ENCODE results near the gene GCH1.
A peak's percentile ranks its signal among the peaks of the same experiment; 100 is the strongest.
"Not testable (repeated sequence)": the region's sequence is repeated elsewhere in the genome, so short reads cannot be mapped to it uniquely, and the experiment has no call there.

Gene GCH1

DNA sequence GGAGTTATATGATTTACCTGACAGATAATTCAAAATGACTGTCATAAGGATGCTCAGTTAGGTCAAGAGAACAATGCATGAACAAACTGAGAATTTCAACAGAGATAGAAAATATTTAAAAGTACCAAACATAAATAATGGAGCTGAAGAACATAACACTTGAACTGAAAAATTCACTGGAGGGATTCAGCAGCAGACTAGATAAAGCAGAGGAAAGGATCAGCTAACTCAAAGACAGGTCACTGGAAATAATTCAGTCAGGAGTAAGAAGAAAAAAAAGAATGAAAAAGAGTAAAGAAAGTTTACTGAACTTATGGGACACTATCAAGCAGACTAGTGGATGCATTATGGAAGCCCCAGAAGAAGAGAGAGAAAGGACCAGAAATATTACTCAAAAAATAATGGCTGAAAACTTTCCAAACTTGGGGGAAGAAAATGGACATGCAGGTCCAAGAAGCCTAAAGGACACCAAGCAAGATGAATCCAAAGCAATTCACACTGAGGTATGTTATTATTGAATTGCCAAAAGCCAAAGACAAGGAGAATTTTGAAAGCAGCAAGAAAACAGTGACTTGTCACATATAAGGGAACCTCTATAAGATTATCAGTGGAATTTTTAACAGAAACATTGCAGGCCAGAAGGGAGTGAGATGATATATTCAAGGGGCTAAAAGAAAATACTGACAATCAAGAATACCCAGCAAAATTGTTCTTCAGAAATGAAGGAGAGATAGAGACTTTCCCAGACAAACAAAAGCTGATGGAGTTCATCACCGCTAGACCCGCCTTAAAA, 78.7 kb downstream of the GCH1 start:
- no peak for DNase-seq (ENCODE audit: low read depth in 3 of 3)

GRCh38 chr14:54822685-54823084, 79.9 kb downstream of the GCH1 start:
- no peak for DNase-seq (ENCODE audit: low read depth in 3 of 3)

DNA sequence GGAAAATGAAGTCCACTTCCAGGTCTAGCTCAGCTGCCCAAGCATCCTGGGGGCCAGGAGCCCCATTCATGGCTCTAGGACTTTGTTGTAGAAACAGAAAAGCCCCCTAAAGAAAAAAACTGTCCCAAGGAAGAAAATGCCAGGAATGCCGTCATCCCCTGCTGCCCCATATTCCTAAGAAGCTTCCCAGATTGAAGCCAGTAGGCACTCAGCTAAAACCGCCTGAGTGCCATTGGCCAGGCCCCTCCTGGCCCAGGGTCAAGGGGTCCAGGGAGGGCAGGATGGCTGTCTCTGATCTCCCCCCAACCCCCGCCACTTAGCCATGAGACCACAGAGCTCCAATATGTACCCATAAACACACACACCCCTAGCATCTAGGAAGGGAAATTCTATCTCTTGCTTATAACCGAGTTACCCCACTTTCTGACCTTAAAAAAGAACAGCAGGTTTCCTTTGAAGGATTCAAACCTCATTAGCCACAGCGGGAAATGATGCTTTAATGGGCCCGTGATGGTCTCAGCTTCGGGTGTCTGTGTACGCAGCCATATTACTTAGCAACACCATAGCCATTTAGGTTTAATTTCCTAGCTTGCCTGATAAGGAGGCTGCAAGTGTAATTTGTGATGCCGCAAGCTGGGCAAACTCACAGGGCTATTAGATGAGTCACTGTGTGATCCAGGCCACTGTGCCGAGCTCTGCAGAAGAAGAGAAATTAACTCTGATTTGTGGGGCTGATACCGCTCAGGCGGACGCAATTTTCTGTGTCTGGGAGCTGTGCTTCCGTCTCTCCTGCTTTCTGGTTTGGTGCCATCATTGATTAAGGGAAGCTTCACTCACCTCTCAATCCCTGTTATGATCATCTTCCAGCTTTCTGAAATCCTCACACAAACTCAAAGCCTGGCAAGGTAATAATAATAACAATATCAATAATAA, 84.2 kb downstream of the GCH1 start:
- DNase-seq (ENCODE audit: low read depth in 3 of 3), result no peak

DNA sequence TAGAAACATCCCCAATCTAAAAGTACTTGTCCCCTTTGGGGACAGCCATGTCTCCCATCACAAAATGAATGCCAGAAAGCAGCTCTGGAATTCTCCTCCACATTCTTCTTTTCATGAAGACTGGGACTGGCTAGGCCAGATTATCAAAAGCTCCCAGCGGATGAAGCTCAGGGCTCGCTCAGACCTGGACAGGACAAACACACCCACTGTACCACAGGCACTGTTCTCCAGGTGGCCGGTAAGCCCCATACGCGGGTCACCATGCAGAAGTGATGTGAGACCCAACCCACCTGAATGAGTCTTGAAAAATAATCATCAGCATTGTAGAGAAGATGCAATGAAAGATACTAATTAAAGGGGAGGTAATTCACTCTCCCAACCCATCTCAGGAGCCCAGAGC, 85.1 kb downstream of the GCH1 start:
- no peak for DNase-seq (ENCODE audit: low read depth in 3 of 3)

DNA sequence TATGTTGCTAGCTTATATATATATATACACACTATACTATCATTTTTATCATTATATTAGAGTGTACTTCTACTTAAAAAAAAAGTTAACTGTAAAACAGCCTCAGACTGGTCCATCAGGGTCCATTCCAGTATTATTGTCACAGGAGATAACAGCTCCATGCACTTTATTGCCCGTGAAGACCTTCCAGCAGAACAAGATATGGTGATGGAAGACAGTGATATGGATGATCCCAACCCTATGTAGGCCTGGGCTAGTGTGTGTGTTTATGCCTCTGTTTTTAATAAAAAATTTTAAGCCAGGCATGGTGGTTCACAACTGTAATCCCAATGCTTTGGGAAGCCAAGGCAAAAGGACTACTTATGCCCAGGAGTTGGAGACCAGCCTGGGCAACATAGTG, 86.2 kb downstream of the GCH1 start:
- DNase-seq (ENCODE audit: low read depth in 3 of 3), result no peak

- DNase-seq (ENCODE audit: low read depth in 3 of 3), result no peak
These were observed 87.1 kb downstream of the GCH1 start for GRCh38 chr14:54815515-54815914.

DNA sequence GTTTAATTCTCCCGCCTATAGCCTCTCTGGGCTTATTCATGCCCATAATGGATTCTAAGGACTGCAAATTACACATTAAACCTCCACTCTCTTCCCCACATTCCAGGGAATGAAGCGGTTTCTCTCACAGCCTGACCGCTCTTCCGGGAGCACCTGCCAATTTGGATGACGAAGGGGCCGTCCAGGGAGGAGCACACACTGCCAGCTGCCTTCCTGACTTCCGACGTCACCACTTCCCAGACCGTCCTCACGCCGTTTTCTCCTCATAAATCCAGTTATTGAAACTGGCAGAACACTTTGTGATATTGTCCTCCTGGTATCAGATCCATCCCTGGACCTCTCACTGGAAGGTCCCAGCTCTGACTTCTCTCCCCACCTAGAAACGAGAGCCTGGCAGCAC, 87.6 kb downstream of the GCH1 start:
- no peak for DNase-seq (ENCODE audit: low read depth in 3 of 3)

DNA sequence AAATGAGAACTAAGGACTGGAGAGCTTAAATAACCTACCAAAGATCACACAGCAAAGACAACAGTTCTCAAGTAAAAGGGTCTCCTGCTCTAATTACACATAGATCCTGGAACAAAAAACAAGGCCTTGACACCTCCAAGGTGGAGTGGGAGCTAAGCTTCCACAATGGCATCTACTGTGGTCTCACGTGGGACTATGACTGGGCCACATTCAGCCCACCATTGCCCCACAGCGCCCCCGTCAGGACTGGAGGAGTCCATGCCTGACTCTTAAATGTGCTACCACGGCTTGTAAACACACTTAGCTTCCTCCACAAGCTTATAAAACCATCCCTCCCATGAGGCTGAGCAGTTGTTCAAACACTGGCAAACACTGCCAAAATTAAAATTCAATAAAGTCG, 88.5 kb downstream of the GCH1 start:
- no peak for DNase-seq (ENCODE audit: low read depth in 3 of 3)

DNA sequence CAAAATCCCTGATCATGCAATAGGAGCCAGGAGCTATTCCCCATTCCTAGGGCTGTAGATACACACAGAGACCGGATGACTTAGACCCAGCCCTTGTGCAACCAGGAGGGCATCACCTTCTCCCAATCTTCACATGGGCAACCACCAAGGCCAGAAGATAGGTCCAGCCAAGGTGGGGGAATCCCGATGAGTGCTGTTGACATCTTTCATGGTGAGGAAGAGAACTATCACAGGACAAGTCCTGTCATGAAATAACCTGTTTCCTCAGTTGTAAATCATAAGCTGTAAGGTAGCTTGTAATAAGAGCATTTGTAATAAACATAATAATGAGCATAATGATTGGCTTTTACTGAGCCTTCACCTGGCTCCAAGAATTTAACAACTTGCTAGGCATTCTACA, 89.5 kb downstream of the GCH1 start:
- DNase-seq (ENCODE audit: low read depth in 3 of 3), result no peak

DNA sequence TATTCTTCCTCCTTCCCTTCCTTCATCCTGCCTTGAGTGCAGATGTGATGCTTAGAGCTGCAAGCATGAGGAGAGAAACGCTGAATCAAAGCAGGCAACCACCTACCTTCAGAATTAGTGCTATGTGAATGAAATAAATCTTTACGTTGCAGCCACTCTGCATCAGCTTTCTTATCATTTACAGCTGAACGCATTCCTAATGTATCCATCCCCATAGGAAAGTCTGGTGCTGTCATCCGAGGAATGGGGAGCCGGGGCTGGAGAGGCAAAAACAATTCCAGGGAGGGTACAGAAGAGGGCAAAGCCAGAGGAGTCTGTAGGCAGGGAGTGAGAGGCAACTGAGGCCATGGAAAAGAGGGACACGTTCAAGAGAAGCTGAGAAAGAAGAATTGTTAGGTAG, 90.0 kb downstream of the GCH1 start:
- DNase-seq (ENCODE audit: low read depth in 3 of 3), result no peak

DNA sequence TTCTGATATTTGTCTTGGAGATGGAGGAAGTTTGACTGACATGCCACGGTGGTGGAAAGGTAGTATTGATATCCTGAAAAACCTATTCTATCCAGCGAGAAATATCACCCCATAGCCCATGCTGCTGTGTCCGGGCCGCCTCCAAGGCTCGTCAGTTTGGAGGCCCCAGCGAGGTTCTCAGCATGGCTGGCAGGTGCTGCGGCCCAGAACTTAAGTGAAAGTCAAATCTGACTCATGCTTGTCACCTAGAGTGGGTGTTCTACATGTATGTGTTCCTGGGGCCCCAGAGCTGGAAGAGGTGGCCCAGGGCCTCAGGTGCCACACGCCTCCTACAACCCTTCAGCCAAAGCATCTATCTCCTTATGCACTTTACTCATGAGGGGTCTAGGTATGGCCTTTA, 92.9 kb downstream of the GCH1 start:
- no peak for DNase-seq (ENCODE audit: low read depth in 3 of 3)

DNA sequence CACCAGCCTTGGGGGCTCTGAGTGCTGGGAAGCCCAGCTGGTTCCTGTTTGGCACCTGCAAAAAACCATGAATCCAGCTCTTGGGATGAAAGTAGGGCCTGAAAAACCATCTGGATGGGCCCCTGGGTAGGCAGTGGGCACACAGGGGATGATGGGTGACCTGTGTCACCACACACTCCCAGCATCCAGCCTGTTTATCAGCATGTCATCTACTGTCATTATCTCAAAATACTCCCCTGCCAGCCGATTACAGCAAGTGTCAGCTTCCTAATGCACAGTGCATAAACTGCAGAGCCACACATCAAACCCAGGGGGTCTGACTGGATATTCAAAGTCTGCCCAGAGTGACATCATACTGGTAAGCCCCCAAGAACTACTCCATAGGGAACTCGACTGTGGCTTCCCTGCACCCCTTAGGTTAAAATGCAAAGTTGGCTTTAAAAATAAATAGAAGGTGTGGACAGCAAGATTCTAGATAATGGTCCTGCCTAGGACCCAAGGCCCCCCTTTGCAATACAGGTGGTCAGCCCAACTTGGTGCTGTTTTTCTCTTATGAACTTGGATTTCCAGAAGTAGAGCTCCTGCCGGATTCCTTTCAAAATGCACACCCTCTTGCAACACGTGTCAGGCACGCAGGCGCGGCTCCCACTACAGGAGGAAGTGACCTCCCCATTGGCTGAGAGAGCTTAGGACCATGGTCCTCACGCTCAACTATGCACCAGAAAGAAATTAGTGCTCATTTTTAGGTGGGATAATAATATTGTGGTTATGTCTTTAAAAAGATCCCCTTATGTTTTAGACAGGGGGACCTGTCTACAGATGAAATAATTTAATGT, 94.1 kb downstream of the GCH1 start:
- DNase-seq (ENCODE audit: low read depth in 3 of 3), result no peak

DNA sequence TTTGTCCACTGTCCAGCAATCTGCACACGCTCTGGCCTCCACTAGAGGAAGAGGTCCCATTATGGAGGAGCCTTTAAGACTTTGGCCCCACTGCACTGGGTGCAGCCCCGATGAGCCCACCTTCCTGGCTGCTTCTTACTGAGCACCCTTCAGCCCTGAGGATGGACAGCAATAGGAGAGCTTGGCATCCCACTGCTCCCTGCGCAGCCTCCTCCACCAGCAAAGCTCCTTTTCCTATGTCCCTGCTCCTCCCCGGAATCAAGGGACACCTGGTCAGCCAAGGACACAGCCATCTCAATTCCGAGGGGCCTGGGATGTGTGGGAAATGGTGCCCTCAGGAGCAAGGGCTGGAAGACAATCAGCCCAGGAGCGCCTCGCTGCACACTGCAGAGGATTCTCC, 94.7 kb downstream of the GCH1 start:
- no peak for DNase-seq (ENCODE audit: low read depth in 3 of 3)

DNA sequence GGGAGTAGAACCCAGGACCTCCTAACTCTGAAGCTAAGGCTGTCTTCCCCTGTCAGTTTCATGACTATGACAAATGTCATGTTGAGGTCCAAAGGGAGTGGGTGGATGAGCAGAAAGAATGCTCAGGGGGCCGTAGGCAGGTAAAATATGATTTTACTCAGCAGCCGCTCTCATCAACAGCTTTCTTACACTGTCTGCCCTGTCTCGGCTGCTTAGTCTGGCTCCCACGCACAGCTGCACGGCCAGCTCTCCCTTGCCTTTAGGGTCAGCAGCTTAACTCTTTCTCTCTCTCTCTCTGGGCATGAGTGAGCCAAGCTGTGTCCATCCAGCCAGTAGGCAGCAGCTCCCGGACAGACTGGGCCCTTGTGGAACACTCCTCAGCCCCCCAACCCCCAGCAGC, 95.2 kb downstream of the GCH1 start:
- no peak for DNase-seq (ENCODE audit: low read depth in 3 of 3)

GRCh38 chr14:54806616-54807015, 96.0 kb downstream of the GCH1 start:
- no peak for DNase-seq (ENCODE audit: low read depth in 3 of 3)

- peak; percentile 53 to 65 (median 57) for DNase-seq (ENCODE audit: low read depth in 3 of 3)
These were observed 96.9 kb downstream of the GCH1 start for GRCh38 chr14:54805445-54806322.

DNA sequence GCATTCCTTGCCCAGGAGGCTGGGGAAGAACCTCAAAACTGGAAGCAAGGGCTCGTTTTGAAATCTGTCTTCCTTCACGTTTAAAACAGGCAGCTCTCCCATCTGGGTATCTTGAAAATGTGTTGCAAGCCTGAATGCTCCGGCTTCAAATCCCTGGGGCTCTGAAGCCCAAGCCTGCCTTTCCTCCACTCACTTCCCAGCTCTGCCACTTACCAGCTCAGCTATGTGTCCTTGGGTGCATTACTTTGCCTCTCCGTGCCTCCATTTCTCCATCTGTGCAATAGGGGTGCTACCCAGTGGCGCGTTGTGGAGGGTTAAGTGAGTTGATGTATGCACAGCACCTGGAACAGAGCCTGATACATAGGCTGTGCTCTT, 97.6 kb downstream of the GCH1 start:
- no peak for DNase-seq (ENCODE audit: low read depth in 3 of 3)

DNA sequence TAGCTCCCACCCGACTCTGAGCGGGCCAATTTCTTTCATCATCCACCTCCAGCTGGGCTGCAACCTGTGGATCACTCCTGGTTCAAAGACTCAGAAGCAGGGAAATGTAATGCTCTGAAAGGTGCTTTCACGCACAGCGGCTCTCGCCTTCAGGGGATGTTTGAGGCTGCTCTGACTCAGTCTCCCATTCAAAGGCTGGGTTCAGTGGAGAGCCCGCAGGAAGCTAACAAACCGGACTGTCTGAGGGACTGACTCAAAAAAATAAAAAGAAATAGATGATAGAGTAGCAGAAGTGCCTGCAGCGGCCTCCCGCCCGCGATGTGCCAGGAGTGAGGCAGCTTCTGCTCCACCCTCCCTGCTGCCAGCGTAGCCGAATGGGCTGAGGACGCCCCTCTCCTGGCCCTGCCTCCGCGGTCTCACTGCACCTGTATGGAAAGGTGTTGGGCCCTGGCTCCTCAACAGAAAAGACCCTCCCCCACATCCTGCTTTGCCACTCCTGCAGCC, 98.0 kb downstream of the GCH1 start:
- DNase-seq (ENCODE audit: low read depth in 3 of 3), result no peak

DNA sequence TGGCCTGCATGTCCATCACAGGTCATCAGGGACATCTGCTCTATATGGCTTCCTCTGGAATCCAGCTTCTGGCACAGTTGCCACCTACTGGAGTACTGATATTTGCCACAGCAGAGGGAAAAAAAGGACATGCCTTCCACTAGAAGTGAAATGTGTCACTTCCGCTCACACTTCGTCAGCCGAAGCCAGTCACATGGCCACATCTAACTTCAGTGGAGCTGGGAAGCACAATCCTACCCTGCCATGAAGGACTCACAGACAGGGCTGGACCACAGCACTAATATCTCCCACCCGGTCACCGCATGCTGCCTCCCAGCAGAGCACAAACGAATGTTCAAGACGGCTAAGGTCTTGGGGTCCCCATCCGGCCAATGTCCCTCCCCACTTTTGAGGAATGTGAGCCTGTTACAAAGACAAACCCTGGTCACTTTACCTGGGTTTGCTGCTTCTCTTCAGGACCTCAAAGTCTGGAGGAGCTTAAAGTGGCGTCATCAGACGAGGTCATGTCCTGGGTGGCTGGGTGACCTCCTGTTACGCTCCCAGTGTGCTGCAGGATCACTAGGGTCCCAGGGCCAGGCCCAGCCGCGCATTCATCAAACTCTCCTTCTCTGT, 98.6 kb downstream of the GCH1 start:
- DNase-seq (ENCODE audit: low read depth in 3 of 3), result no peak

DNA sequence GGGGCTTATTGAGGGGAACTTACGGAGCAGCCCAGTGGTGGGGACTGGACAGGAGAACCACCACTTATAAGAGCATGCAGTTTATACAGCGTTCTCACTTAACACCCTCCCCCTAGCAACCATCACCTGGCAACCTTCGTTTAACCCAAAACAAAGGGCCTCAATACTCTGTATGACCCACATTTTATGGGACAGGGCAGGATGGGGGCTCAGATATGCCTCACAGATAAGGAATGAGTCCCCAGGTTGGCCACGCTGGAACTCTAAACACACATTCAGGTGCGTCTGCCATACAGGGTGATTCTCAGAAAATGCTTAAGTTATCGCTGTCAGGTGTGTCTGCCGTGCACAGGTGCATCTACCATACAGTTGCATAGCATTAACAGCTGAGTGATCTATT, 99.2 kb downstream of the GCH1 start:
- DNase-seq (ENCODE audit: low read depth in 3 of 3), result no peak

DNA sequence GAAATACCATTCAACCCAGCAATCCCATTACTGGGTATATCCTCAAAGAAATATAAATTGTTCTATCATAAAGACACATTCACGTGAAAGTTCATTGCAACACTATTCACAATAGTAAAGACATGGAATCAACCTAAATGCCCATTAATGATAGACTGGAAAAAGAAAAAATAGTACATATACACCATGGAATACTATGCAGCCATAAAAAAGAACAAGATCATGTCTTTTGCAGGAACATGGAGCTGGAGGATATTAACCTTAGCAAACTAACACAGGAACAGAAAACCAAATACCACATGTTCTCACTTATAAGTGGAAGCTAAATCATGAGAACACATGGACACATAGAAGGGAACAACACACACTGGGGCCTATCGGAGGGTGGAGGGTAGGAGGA, 101.1 kb downstream of the GCH1 start:
- DNase-seq (ENCODE audit: low read depth in 3 of 3), result not testable (repeated sequence)

All from stimulated activated CD4-positive, alpha-beta T cell treated with anti-CD3 and anti-CD28 coated beads, TNF-alpha, amount 100 ng/mL, for 4 hours (primary cell).